ENCODE measurements around the gene SPATA9.

SPATA9 gene, protein sequence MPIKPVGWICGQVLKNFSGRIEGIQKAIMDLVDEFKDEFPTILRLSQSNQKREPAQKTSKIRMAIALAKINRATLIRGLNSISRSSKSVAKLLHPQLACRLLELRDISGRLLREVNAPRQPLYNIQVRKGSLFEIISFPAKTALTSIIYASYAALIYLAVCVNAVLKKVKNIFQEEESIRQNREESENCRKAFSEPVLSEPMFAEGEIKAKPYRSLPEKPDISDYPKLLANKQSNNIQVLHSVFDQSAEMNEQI

DNA sequence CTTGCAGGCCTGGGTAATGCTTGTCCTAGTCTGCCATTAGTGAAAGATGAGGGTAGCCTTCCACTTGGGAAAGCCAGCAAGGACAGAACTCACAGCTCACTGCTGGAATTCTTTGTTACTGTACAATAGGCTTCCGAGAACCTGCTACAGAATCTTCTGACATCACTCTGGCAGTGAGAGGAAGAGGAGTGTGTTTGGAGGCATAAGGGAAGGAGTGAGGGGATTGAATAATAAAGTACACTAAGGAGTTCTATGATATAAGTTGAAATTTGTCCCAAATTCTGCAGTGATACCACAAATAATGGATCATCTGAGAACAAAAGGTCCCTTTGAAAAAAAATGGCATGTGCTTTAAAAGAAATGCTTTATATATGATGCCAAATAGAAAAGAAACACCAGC, at the start of gene SPATA9:
Gene SPATA9 (minus strand): TSS at position 101 of the 400 bp plus-strand sequence. CDS start 137 bp downstream, outside the sequence.
- DNase-seq, result no peak

DNA sequence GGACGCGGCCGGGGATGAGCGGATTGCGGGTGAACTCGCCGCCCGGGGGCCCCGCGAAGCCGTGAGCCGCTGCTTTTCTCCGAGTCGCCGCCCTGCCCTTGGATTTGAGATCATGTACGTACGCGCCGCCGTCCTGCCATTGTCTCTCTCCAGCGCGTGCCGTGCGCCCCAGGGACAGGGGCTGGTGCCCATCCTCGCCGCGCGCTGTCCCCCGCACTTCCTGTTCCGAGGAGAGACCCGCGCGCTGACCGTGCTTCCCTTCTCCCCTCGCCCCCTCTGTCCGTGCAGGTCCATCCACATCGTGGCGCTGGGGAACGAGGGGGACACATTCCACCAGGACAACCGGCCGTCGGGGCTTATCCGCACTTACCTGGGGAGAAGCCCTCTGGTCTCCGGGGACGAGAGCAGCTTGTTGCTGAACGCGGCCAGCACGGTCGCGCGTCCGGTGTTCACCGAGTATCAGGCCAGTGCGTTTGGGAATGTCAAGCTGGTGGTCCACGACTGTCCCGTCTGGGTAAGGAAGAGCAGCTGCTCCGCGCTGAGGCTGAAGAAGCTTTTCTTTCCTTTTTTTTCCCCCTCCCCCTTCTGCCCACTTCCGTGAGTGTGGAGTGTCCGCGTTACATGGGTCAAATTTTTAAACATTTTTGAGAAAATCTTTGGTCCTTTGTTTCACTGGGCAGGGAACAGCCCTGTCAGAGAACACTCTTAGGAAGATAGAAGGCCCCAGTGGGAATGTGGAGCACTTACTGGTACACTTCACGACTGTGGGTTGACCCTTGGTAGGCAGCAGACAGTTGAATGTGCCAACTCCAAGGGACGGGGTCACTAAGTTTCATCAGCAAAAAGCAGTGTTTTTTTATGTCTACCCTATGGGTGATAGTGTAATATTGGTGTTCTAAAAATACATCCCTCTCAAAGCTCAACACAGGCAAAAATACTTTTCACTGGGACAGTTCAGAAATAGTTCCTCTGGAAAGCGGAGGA, 49.1 kb upstream of the SPATA9 start:
- no peak for DNase-seq

DNA sequence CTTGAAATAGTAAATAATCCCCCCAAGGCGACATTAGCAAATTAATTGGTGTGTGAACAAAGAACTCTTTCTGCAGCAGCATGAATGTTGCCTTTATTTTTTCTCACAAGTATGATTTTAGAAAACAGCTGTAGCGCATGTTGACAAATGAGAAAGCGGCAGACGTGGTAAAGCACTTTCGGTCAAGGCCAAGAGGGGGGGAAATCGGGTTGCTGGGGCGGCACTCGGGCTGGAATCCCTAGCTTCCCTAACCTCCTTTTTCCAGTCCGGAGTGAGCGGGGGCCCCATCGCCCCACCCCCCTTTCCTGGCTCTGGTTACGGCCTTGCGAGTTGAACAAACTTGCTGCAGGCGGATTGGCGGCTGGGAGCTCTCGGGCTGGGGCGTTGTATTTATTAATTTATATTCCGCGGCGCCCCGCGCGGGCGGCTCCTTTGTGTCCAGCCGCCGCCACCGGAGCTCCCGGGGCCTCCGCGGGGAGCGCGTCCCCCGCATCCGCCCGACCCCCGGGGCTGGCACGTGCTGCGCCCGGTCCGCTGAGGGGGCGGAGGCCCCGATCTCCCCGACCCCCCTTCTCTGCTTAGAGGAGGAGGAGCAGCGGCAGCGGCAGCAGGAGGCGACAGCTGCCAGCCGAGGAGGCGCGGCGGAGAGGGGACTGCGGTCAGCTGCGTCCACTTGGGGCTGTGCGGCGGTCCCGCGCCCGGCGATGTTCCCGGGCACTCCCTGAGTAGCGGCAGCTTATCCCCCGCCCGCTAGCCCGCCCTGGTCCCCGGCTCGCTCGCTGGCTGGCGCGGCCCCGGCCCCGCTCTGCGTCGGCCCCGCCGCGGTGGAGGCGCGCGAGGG, 48.2 kb upstream of the SPATA9 start, which contains the start of gene RHOBTB3:
Gene RHOBTB3 (plus strand): TSS at position 607 of the 841 bp plus-strand sequence. CDS start 347 bp downstream, outside the sequence.
- DNase-seq, result peak; percentile 66

DNA sequence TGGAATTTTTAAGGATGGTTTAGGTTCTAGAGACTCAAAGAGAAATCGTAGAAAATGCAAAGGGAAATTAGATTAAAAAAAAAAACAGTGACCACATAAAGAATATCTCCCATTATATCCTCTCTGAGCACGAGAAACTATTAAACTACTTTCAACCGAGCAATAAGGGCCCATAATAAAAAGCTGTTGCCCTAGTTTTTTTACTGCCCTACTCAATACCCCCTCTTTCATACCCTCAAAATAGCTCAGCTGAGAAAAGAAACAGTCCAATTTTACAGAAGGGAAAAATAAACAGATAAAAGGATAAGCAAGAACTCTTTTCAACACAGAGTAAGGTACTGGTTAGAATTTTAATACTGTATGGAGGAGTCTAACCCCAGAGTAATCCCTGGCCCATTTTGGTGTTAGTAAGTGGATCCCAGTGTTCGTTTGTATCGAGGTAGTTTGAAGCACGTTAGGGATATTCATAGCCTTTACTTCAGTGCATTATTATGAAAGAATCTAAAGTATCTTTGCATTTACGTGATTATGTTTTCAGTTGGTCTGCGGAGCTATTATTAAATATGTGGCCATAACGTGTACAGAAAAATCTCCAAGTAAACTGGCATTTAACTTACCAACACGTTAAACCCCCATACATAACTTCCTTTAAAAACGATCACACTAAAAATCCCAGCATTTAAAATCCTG, 47.4 kb upstream of the SPATA9 start:
- DNase-seq, result no peak

DNA sequence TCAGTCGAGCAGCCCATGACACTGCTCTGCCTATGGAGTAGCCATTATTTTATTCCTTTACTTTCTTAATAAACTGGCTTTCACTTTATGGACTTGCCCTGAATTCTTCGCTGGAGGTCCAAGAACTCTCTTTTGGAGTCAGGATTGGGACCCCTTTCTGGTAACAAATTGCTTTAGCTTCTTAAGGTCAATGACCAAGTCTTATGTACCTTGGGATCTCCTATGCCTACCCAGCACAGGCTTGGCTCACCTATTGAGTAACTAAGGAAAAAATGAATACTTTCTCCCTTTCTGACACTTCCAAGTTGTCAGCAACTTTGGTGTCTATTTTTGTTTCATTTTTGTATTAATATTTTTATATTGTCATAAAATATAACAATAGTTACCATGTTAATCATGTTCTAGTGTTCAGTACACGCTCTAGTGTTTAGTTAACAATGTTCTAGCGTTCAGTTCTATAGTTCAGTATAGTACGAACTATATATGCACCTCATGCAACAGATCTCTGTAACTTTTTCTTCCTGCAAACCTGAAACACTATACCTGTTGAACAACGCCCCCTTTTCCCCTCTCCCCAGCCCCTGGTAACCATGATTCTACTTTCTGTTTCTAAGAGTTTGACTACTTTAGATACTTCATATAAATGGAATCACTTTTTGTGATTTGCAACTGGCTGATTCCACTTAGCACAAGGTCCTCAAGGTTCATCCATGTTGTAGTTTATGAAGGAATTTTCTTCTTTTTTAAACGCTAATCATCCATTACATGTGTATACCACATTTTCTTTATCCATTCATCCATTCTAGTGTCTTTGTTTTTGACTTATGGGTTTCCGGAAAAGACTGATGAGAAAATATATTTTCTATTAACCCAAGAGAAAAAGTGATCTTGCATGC, 46.6 kb upstream of the SPATA9 start:
- no peak for DNase-seq

DNA sequence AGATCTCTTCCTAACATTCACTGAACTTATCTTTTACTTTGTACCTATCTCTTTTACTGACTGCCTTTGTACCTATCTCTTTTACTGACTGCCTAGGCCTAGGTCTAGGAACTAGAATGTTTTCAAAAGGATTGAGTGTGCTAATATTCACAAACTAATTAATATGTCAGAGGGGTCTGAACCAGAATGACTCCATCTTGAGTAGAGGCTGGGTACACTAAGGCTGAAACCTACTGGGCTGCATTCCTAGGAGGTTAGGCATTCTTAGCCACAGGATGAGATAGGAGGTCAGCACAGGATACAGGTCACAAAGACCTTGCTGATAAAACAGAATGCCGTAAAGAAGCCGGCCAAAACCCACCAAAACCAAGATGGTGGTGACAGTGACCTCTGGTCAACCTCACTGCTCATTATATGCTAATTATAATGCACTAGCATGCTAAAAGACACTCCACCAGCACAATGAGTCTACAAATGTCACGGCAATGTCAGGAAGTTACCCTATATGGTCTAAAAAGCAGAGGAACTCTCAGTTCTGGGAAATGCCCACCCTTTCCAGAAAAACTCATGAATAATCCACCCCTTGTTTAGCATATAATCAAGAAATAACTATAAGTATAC, 45.8 kb upstream of the SPATA9 start:
- DNase-seq, result no peak

DNA sequence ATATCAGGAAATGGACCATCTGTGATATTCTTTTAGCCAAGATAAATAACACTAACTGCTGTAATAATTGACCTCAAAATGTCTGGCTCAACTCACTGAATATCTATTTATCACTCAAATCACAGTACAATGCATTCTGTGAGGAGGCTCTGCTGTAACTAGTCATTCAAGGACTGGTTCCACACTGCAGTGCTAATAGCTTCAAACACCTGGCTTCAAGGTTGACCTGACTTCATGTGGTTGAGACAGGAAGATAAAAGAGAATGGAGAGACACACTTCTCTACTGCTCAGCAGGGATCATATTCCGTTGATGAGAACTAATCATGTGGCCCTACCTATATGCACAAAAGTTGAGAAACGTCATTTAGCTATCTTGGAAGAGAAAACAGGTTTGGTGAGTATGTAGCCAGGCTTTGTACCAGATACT, 45.0 kb upstream of the SPATA9 start:
- DNase-seq, result no peak

DNA sequence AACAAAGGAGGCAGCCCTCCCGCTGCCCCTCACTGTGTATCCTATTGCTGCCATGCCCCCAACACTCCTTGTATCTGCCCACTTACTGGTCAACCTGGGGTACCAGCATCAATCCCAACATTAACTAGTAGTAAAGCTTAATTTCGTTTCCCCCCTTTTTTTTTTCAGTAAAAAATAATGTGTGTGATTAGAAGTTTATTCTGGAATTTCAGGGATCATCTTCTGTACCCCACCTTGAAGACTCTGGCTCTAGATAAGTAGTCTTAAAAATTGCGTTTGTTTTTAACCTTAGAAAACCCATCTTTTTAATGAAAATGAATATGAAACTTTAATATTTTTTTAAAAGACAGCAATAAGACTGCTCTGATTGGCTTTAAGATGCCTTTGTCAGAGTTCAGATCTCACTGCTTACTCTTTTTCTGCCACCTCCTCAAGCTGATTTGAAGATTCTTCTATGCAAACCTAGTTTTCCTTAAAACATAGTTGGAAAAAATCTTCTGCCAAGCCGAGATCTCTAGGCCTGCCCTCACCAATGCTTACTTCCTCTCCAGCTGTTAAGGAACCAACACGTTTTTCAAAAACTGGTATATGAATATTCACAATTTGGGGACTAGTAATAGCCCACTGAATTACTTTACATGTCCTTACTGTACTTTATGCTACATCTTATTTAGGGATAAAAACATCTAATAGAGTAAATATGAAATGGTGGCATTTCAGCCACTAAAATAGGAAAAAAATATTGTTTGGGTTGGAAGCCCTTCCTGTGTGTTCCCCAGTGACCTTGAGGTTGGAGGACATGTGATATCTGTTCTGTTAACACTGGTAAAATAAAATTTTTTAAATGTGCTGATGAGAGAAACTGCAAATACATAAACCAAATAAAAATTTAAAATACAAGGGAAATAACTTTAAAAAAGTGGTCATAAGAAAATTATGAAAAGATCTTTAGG, 44.3 kb upstream of the SPATA9 start:
- DNase-seq, result no peak

DNA sequence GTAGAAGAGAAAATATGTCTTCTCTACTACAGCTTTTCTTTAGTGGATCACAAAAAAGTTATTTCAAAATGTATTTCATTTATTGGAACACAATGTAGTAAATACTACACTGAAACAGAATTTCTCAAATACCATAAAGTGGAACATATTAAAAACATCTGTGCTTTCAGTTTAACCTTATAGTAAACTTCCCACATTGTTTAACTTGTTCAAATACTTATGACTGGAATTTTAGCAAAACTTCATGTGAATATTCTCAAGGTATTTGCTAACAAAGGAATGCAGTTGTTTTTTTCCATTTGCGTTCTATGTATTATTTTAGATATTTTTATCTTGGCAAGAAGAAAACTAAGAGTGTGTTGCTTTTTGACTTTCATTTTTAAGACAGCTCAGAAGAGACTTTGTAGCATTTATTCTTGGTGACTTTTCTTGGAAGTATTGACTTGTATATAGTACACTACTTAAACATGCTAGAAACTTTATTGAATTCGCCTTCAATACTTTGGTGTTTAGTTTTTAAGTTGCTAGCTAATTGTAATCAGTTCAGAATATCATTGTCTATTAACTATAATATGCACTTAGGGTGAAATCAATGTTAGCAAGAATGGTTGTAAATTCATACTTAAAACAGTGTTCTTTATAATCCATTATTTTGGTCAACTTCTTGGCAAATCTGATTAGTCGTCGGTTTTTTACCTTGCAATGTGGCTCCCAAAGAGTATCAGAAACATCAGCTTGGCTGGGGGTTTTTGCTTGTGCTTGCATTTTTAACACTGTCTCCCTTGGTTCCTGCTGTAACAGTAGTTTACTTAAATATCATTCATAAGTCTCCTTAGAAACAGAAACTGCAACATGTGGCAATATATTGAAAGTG, 43.4 kb upstream of the SPATA9 start:
- DNase-seq, result no peak

DNA sequence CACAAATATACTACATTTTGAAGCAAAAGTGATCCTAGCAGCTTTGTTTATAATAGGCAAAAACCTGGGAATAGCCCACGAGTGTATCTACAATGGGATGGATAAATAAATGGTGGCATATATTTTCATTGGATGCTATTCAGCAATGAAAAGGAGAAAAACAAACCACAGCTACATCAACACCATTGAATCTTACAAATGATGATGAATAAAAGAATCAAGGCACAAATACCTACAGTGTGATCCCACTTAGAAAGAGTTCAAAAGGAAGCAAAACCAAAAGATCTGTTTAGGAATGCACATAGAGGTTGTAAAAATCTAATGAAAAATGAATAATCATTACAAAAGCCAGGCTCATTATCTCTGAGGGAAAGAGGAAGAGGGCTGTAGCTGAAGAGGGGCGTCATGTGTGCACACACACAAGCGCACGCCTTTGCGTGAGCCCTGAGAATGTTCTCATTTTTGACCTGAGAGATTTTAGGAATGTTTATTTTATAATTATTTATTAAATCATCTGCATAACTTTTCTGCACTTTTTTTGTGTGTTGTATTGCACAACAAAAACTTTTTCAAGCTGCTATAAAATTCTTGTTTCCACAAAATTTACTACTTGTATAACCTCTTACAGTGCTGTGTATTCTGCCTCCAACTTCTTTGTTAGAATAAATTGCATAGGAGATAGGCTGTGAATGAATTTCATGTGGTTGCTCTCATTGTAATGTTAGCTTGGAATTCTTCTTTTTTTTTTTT, 42.5 kb upstream of the SPATA9 start:
- no peak for DNase-seq

DNA sequence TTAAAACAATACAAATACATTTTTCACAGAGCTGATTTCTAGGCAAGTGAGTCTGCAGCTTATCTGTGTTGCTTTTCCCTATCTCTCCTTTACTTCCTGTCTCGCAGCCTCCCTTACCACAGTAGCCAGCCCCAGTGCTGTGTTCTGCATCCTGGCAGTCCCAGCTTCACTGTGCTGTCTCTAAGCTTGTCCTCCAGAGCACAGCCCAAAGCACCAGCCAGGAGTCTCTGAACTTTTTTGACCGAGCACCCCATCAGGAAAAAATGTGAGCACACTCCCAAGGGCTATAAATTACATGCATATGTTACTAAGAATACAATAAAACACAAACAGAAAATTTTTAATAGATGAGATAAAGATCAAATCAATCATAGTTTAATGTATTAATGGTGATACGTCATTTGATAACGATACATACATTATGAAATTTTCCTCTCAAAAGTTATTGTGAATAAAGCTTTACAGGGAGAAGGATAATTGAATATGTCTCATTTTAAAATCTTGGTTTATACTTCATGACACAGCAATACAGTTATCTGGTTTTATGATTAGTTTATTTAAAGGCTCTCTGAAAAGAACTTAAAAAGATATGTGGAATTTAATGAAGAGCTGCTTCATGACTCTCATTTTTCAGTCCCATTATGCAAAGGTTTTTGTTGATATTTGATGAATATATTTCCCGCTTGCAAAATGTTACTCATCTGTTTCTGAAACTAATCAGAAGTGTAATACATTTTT, 41.0 kb upstream of the SPATA9 start:
- DNase-seq, result no peak

DNA sequence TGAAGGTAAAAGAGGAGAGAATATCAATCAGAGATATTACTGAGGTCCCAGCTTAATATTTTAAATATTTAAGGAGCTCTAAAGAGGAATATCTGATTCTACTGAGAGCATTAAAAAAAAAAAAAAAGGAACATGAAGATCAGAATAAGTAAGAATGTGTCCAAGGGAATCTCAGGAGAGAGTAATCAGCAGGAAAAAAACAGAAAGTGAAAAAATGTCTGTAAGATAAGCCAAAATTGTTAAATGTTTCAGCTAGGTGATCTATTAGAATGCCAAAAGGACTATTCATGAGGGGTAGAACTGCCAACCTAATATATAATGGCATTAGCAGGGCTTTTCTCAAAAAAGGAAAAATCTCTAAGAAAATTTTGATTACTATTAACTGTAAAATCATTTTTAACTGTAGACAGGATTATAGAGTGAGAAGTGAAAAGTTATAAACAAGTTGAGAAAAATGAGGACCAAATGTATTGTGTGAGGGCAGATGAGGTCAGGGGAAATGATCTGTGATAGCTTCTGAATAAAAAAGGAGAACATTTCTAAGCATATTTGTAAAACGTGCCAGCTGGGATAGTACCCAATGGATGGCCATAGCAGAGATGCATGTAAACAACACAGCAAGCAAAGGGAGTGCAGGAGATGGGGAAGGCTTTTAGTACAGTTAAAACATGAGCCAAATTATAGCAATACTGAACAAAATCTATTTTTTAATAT, 38.9 kb upstream of the SPATA9 start:
- no peak for DNase-seq

DNA sequence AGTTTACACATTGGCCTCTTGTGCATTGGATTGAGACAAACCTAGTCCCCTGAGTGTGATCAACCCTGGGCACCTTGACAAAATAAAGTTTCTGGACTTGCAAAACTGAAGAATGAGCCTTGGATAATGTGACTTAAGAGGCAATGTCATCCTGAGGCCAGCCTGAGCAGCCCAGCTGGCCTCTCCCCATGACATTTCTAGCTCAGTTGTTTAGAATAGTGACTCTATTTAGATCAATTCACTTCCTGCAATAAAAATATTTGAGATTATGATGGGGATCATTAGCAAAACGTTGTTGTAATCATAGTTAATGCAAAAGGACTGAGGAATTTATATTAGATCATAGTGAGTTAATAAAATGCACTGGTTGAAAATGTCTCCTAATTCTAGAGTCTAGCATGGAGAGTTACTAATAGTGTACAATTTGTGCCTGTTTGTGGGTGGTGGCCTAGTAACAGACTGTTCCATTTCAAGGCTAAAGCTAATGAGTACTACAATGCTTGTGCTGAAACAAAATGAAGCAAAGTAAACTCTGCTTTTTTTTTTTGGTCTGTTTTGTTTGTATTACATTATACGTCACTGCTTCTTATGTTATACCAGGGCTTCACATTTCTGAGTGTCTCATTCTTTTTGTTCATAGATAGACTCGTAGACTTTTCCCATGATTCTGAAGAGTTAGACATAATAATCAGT, 37.4 kb upstream of the SPATA9 start:
- DNase-seq, result no peak

DNA sequence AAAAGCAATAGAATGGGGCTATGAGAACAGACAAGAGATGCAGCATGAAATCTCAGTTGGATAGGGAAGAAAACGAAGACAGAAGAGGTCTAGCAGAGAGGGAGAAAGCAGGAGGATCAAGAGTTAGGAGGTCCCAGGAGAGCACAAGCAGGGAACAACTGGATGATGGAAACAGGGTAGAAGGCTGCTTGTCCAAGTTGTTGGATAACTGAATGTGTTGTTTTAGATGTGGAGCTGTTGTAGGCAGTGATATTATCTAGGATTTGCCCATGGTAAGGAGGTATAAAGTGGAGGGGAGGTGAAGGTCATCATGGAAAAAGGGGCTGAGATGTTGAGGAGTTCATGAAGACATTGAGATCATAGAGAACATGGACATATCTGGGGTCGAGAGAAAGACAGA, 35.9 kb upstream of the SPATA9 start:
- no peak for DNase-seq

DNA sequence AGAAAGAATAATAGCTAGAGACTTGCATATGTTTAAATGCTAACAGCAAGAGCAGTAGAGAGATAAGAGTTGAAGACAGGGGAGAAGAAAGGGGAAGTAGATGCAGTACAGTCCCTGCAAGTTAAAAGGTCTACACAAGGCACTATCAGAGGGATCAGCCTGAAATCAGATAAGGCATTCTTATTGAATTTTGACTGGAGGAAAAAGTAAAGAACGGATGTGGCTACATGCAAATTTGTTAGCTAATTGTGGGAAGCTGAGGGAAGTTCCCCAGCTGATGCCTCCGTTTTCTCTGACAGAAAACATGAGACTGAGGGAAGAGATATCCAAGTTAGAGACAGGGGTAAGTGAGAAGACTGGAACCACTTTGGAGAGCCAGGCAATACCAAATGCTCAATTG, 35.4 kb upstream of the SPATA9 start:
- DNase-seq, result no peak

DNA sequence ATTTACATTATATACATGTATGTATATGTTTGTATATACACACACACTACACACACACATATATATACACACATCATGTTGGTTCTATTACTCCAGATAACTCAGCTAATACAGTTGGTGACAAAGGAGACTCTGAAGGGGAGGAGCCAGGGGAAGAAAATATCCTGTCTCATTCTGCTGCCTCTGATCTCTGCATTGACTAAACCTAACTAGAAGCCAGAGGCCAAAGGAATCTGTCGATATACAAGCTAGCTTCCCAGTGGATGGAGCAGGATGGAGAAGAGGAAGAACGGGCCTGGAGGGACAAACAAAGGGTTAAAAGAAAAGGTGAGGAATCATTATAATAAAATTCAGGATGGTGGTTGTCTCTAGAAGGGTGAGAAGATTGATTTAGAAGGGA, 34.6 kb upstream of the SPATA9 start:
- DNase-seq, result no peak
